ENCODE data around the gene C6orf47.

DNA sequence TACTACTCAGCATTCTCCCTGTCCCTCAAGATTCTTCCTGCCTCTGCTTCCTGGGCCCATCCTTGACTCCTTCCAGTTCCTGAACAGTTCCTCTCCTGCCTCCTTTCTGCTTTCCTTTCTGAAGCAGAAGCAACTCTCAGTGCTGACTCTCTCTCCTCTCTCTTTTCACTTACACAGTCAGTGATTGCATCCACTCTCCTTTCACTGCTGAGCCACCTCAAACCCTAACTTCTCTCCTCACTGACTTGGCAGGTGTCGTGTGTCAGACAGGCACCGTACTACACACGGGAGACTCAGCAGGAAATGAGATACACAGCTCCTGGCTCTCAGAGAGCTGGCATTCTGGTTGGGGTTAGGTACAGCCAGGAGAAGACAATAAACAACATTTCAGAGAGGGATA lies 37.0 kb upstream of the C6orf47 start:
- TF ChIP-seq, protein P1, sequence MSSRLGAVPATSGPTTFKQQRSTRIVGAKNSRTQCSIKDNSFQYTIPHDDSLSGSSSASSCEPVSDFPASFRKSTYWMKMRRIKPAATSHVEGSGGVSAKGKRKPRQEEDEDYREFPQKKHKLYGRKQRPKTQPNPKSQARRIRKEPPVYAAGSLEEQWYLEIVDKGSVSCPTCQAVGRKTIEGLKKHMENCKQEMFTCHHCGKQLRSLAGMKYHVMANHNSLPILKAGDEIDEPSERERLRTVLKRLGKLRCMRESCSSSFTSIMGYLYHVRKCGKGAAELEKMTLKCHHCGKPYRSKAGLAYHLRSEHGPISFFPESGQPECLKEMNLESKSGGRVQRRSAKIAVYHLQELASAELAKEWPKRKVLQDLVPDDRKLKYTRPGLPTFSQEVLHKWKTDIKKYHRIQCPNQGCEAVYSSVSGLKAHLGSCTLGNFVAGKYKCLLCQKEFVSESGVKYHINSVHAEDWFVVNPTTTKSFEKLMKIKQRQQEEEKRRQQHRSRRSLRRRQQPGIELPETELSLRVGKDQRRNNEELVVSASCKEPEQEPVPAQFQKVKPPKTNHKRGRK (CRISPR knock-in tag; IDR thresholded peaks at IDR 0.05) = no peak
- TF ChIP-seq, protein P2, sequence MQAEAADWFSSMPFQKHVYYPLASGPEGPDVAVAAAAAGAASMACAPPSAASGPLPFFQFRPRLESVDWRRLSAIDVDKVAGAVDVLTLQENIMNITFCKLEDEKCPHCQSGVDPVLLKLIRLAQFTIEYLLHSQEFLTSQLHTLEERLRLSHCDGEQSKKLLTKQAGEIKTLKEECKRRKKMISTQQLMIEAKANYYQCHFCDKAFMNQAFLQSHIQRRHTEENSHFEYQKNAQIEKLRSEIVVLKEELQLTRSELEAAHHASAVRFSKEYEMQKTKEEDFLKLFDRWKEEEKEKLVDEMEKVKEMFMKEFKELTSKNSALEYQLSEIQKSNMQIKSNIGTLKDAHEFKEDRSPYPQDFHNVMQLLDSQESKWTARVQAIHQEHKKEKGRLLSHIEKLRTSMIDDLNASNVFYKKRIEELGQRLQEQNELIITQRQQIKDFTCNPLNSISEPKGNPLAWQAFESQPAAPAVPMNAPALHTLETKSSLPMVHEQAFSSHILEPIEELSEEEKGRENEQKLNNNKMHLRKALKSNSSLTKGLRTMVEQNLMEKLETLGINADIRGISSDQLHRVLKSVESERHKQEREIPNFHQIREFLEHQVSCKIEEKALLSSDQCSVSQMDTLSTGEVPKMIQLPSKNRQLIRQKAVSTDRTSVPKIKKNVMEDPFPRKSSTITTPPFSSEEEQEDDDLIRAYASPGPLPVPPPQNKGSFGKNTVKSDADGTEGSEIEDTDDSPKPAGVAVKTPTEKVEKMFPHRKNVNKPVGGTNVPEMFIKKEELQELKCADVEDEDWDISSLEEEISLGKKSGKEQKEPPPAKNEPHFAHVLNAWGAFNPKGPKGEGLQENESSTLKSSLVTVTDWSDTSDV (CRISPR knock-in tag; IDR thresholded peaks at IDR 0.05) = no peak
- TF ChIP-seq, protein P3, sequence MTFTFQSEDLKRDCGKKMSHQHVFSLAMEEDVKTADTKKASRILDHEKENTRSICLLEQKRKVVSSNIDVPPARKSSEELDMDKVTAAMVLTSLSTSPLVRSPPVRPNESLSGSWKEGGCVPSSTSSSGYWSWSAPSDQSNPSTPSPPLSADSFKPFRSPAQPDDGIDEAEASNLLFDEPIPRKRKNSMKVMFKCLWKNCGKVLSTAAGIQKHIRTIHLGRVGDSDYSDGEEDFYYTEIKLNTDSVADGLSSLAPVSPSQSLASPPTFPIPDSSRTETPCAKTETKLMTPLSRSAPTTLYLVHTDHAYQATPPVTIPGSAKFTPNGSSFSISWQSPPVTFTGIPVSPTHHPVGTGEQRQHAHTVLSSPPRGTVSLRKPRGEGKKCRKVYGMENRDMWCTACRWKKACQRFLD (CRISPR knock-in tag; IDR thresholded peaks at IDR 0.05; ENCODE audit: borderline replicate concordance) = no peak
- TF ChIP-seq, protein P4, sequence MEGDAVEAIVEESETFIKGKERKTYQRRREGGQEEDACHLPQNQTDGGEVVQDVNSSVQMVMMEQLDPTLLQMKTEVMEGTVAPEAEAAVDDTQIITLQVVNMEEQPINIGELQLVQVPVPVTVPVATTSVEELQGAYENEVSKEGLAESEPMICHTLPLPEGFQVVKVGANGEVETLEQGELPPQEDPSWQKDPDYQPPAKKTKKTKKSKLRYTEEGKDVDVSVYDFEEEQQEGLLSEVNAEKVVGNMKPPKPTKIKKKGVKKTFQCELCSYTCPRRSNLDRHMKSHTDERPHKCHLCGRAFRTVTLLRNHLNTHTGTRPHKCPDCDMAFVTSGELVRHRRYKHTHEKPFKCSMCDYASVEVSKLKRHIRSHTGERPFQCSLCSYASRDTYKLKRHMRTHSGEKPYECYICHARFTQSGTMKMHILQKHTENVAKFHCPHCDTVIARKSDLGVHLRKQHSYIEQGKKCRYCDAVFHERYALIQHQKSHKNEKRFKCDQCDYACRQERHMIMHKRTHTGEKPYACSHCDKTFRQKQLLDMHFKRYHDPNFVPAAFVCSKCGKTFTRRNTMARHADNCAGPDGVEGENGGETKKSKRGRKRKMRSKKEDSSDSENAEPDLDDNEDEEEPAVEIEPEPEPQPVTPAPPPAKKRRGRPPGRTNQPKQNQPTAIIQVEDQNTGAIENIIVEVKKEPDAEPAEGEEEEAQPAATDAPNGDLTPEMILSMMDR (CRISPR knock-in tag; IDR thresholded peaks at IDR 0.05) = no peak
- no peak for TF ChIP-seq HCFC1 (IDR thresholded peaks at IDR 0.05; ENCODE audit: low read depth, low read length)
- no peak for TF ChIP-seq ZNF577 (CRISPR knock-in tag; IDR thresholded peaks at IDR 0.05; ENCODE audit: borderline replicate concordance, low read depth)
- no peak for TF ChIP-seq SP140L (CRISPR knock-in tag; IDR thresholded peaks at IDR 0.05; ENCODE audit: borderline replicate concordance)
- TF ChIP-seq, protein P5, sequence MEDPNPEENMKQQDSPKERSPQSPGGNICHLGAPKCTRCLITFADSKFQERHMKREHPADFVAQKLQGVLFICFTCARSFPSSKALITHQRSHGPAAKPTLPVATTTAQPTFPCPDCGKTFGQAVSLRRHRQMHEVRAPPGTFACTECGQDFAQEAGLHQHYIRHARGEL (CRISPR knock-in tag; IDR thresholded peaks at IDR 0.05) = no peak
- TF ChIP-seq ZNF251 (CRISPR knock-in tag; IDR thresholded peaks at IDR 0.05) = no peak
- TF ChIP-seq, protein P6, sequence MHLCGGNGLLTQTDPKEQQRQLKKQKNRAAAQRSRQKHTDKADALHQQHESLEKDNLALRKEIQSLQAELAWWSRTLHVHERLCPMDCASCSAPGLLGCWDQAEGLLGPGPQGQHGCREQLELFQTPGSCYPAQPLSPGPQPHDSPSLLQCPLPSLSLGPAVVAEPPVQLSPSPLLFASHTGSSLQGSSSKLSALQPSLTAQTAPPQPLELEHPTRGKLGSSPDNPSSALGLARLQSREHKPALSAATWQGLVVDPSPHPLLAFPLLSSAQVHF (CRISPR knock-in tag; IDR thresholded peaks at IDR 0.05) = no peak
- TF ChIP-seq ZNF75D (CRISPR knock-in tag; IDR thresholded peaks at IDR 0.05; ENCODE audit: borderline replicate concordance) = no peak
- no peak for TF ChIP-seq ZNF550 (CRISPR knock-in tag; IDR thresholded peaks at IDR 0.05; ENCODE audit: borderline replicate concordance)
- no peak for TF ChIP-seq ELF1 (CRISPR knock-in tag; IDR thresholded peaks at IDR 0.05)
- TF ChIP-seq POLR2AphosphoS2 (IDR thresholded peaks at IDR 0.05; ENCODE audit: low read depth, low read length) = no peak

Measured in HepG2 (cell line).